Measurements from ENCODE around the gene SPAM1. TPM values are rescaled to one million over a fixed set of nuclear protein-coding genes. Genes with fewer than 3 reads are reported as not detected.

Gene SPAM1
- total RNA-seq, 4 donors from 2014 or later: not detected

DNA sequence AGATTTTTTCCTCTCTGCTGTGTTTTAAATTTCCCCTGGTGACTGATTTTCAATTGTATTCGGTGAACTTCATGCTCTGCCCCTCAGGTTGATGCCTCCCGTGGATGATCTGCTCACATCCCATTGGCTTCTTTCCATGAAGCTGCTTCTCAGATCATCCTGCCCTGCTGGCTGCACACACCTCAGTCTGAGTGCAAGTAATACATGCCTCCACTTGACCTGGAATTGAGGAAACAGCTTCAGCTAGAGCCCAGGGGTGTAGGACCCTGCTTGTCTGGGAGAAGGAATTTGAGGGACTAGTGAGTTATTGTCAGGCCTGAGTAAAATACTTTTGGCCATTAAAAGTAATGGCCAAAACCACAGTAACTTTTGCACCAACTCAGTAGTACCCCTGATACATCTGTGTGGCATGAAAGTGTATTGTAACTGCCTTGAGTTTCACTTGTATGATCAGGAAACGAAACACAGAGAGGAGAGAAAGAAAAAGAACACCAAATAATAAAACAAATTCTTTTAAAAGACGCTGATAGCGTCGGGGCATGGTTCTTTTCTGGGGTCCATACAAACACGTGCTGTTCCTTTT lies 49.4 kb downstream of the SPAM1 start:
- no peak overlapping the region for H3K4me3 ChIP-seq
- peaks cover 0 to 9% of the 10 kb centered on the region in 2 donors for H3K4me1 ChIP-seq
- intact Hi-C loops (cut with DNase I; ENCODE audit: low total_unique reads) (no loop called here), in situ Hi-C loops (cut with MboI; ENCODE audit: low sequenced_read_pairs in 4 of 4) (no loop called here)
- TF ChIP-seq POLR2A (IDR thresholded peaks at IDR 0.05) (no peak), CTCF (IDR thresholded peaks at IDR 0.05 in 4 of 5, conservative IDR thresholded peaks at IDR 0.05 in 1 of 5) (no peak)
- DNase-seq (no peak), ATAC-seq (no peak)
- no peak overlapping the region for H3K27ac ChIP-seq
- H3K9me3 ChIP-seq: no peaks in the 10 kb centered on the region
- H3K27me3 ChIP-seq: no peaks in the 10 kb centered on the region
- H3K36me3 ChIP-seq: no peaks in the 10 kb centered on the region

GRCh38 chr7:123975084-123975483 lies 50.0 kb downstream of the SPAM1 start:
- Histone ChIP-seq H3K36me3 (no peaks in the 10 kb centered on the region), H3K4me1 (peaks cover 0 to 10% of the 10 kb centered on the region in 2 donors), H3K9me3 (no peaks in the 10 kb centered on the region), H3K27ac (no peak overlapping the region), H3K4me3 (no peak overlapping the region), H3K27me3 (no peaks in the 10 kb centered on the region)
- intact Hi-C loops (cut with DNase I; ENCODE audit: low total_unique reads): no loop called here
- in situ Hi-C loops (cut with MboI; ENCODE audit: low sequenced_read_pairs in 4 of 4): no loop called here
- TF ChIP-seq POLR2A (IDR thresholded peaks at IDR 0.05) (no peak), CTCF (IDR thresholded peaks at IDR 0.05 in 4 of 5, conservative IDR thresholded peaks at IDR 0.05 in 1 of 5) (no peak)
- DNase-seq: no peak
- ATAC-seq: no peak

GRCh38 chr7:123977081-123977480 lies 52.0 kb downstream of the SPAM1 start:
- no peak for TF ChIP-seq CTCF (IDR thresholded peaks at IDR 0.05 in 4 of 5, conservative IDR thresholded peaks at IDR 0.05 in 1 of 5)
- TF ChIP-seq POLR2A (IDR thresholded peaks at IDR 0.05): no peak
- DNase-seq: no peak
- H3K4me3 ChIP-seq: no peak overlapping the region
- H3K4me1 ChIP-seq: peaks cover 0 to 10% of the 10 kb centered on the region in 2 donors
- no peaks in the 10 kb centered on the region for H3K9me3 ChIP-seq
- ATAC-seq: no peak
- intact Hi-C loops (cut with DNase I; ENCODE audit: low total_unique reads) (no loop called here), in situ Hi-C loops (cut with MboI; ENCODE audit: low sequenced_read_pairs in 4 of 4) (no loop called here)
- H3K36me3 ChIP-seq: no peaks in the 10 kb centered on the region
- no peak overlapping the region for H3K27ac ChIP-seq
- no peaks in the 10 kb centered on the region for H3K27me3 ChIP-seq

DNA sequence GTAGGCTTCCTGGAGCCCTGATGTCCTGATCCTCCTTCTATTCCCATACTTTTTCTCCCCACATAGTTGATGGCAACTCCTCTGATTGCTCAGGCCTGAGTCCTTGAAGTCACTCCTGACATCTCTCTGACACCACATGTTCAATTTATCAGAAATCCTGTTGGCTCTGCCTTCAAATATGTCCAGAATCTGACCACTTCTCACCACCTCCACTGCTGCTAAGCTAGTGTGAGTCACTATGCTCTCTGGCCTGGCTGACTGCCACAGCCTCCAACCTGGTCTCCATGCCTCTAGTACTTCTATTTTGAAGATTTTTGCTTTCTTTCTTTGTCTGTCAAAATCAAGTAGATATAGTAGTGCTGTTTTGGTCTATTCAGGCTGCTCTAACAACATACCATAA lies 54.8 kb downstream of the SPAM1 start:
- DNase-seq: no peak
- ATAC-seq: no peak
- Histone ChIP-seq H3K9me3 (no peaks in the 10 kb centered on the region), H3K4me3 (no peak overlapping the region), H3K27me3 (no peaks in the 10 kb centered on the region), H3K36me3 (no peaks in the 10 kb centered on the region), H3K4me1 (peaks cover 0 to 10% of the 10 kb centered on the region in 2 donors), H3K27ac (no peak overlapping the region)
- in situ Hi-C loops (cut with MboI; ENCODE audit: low sequenced_read_pairs in 4 of 4) (no loop called here), intact Hi-C loops (cut with DNase I; ENCODE audit: low total_unique reads) (no loop called here)
- TF ChIP-seq CTCF (IDR thresholded peaks at IDR 0.05 in 4 of 5, conservative IDR thresholded peaks at IDR 0.05 in 1 of 5) (no peak), POLR2A (IDR thresholded peaks at IDR 0.05) (no peak)

DNA sequence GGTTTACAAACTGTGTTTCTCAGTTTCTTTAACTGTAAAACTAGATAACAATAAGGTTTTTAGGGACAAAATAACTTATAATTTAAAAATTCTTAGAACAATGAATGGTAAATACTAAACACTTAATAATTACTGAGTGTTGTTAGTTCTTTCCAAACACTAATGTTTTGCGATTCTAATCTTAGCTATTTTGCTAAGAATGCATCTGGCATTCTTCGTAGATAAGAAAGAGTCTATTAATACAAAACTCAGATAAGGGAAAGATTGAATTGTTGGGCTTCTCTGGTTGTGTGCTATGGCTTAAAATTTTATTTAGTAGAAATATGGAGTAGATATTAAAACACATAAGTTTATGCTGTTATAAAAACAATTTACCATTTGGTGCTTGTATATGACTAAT lies 62.4 kb downstream of the SPAM1 start:
- no peaks in the 10 kb centered on the region for H3K36me3 ChIP-seq
- ATAC-seq: no peak
- no peaks in the 10 kb centered on the region for H3K27me3 ChIP-seq
- H3K9me3 ChIP-seq: no peaks in the 10 kb centered on the region
- TF ChIP-seq POLR2A (IDR thresholded peaks at IDR 0.05): no peak
- no peak for TF ChIP-seq CTCF (IDR thresholded peaks at IDR 0.05 in 4 of 5, conservative IDR thresholded peaks at IDR 0.05 in 1 of 5)
- in situ Hi-C loops (cut with MboI; ENCODE audit: low sequenced_read_pairs in 4 of 4): no loop called here
- H3K4me1 ChIP-seq: no peaks in the 10 kb centered on the region
- no peak for DNase-seq
- no peak overlapping the region for H3K4me3 ChIP-seq
- no peak overlapping the region for H3K27ac ChIP-seq
- intact Hi-C loops (cut with DNase I; ENCODE audit: low total_unique reads): no loop called here
